Activated CD8-positive, alpha-beta memory T cell treated with anti-CD3 and anti-CD28 coated beads, Interleukin-2, amount 50 U/mL, for 24 hours (primary cell): ENCODE measurements around the gene RGS11.

ENCODE experiments used
- DNase-seq: peaks from one replicate; pipeline ENCODE4 v3.0.0-alpha.2; 2020; ENCODE audit errors: extremely low read depth

Gene RGS11

DNA sequence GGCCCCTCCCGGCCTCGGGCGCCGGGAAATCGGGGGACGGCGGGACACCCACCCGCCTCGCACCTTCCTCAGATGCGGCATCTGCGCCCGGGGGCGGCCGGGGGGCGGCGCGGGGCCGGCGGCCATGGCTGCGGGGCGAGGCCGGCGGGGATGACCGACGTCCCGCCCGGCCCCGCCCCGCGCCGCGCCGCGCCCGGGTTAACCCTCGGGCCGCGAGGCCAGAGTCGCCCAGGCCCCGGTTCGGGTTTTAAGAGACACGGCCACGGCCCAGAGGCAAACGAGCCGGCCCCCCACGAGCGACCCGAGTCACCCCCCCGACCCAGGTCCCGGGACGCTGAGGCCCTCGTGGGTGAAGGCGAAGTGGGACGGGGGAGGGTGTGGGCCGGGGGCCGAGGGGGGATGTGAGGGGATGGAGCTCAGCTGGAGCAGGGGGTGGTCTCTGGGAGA is at the start of gene RGS11:
Gene RGS11 (minus strand): TSS at position 159 of the 447 bp plus-strand sequence. CDS start 33 bp downstream, at position 126.
- DNase-seq, result no peak

DNA sequence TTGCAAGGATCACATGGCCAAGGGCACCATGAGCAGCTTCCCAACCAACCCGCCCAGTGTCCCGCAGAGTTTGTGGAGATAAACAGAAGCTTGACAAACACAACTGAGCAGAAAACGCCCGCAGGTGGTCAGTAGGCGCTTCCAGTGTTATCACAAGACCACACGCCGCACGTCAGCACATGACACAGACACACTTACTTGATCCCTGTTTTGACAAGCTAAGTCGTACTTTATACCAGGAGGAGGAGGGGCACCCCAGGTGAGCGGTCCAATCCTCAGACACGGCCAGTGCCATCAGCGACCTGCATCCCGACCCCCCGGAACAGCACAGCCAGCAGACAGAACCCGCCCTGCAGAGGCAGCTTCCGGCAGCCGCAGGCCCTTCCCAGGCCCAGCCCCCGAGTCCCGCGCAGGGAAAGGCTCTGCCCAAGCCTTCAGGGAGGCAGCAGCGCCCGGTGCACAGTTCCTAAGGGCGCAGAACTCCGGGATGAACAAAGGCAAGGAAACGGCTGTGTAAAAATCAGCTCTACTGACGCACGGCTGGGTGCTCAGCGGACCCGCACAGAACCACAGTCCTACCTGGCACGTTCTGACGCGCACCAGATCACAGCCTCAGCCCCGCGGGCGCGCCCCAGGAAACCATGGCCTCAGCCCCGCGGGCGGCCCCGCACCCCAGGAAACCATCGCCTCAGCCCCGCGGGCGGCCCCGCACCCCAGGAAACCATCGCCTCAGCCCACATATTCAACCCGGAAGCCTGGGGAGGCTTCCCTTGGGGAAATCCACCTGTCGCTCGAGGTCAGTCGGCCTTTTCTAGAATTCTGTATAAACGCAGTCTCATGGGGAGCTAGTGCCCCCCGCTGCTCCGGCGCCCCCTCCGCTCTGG is 48.9 kb upstream of the RGS11 start:
- no peak for DNase-seq

DNA sequence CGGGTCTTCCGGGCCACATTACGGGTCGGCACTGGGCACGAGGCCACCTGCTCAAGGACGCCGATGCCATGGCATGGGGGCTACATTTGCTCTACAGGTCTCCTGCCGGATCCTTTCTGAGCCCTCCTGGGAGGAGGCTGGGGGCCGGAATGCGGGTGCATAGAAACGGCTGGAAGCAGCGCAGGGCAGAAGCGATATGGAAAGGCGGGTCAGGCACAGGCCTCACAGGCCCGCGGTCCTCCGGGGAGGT is 48.4 kb upstream of the RGS11 start:
- no peak for DNase-seq

DNA sequence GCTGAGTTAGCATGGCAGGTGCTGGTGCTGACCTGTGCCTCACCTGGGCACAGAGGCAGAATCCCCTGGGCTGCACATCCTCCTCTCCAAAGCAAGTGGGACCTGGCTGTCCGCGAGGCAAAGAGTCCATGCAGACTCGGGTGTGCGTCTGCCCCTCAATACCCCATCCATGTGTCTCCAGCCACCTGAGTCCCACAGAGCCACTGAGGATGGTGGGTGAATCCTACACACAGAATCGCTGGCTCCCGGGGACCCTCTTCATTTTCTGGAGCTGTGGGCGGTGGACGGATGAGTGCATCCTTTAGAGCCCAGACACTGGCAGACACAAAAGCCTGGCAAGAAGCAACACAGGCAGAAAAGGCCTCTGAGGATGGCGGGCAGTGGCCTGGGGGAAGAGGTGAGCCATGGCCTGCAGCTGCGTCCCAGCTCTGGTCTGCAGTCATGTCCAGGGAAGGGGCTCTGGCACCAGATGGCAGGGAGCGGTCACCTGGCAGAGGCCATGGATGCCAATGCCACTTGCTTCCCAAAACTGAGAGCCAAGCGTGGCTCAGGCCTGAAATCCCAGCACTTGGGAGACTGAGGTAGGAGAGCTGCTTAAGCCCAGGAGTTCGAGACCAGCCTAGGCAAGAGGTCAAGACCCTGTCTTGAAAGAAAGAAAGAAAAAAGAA is 46.9 kb upstream of the RGS11 start:
- DNase-seq, result no peak

DNA sequence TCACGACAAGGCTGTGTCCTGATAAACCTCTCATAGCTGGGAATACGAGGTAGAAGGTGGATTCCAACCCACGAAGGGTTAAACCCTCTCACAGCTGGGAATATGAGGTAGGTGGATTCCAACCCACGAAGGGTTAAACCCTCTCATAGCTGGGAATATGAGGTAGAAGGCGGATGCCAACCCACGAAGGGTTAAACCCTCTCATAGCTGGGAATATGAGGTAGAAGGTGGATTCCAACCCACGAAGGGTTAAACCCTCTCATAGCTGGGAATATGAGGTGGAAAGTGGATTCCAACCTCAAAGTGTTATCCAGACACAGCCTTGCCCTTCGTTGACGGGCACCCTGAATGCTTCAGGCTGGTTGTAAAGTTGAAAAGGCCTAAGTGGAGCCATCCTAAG is 45.8 kb upstream of the RGS11 start:
- DNase-seq, result no peak

DNA sequence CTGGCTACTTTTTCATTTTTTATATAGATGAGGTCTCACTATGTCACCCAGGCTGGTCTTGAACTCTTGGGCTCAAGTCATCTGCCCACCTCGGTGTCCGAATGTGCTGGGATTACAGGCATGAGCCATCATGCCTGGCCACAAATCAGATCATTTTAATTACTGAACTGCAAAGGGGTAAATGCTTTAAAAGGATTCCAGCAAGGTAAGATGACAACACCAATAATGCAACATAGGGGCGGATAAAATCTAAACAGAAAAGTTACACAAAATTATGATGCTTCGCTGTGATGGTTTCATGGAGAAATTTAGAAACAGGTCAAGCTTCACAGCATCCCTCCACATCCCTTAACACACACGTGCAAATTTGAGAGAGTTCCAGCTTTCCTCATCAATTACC is 44.5 kb upstream of the RGS11 start:
- no peak for DNase-seq

DNA sequence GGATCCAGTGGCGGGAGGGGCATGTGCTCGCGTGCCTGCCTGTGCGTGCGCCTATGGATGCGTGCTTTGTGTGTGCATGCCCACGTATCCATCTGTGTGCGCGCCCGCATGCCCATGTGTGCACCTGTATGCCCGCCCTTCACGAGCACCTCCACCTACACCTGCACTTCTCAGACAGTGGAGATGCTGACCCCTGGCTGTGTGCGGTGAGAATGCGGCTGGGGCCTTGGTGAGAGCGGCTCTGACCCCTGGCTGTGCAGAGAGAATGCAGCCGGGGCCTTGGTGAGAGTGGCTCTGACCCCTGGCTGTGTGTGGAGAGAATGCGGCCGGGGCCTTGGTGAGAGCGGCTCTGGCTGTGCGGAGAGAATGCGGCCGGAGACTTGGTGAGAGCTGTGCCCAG is 42.9 kb upstream of the RGS11 start:
- DNase-seq, result no peak

DNA sequence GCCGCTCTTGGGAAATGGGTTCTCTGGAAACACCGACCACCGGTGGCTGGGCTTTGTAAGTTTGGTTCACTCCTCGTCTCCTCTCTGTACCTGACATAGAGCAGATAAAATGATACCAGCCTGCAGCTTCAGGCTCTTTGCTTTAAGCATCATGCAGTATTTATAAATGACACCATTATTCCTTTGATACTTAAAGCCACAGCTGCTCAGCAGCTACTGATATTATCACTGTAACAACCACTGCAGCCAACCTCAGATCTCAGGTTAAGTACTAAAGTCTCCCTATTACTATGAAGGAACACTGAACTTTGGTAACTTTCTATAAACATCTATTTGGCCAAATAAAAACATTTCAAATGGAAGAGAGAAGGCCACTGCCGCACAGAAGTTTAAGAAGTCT is 41.8 kb upstream of the RGS11 start:
- DNase-seq, result no peak

DNA sequence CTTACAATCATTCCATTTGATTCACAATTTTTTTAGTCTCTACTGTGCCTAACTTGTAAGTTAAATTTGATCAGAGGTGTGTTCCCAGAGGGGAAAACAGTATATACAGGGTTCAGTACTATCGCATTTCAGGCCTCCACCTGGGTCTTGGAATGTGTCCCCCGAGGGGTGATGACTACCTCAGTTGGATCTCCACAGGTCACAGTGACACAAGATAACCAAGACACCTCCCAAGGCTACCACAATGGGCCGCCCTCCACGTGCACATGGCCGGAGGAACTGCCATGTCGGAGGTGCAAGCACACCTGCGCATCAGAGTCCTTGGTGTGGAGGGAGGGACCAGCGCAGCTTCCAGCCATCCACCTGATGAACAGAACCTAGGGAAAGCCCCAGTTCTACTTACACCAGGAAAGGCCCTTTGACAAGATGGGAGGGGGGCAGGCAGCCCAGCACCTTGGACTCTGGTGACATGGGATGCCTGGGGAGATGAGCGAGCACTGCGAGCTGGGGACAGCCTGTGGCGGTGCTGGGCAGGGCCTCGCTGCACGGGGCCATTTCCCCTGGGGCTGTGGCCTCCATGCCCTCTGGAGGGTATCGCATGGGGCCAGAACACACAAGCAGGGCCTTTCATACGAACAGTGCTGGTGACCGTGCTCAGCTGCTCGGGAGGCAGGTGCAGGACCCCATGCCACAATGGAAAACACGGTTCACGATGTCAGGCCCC is 41.2 kb upstream of the RGS11 start:
- DNase-seq, result no peak

DNA sequence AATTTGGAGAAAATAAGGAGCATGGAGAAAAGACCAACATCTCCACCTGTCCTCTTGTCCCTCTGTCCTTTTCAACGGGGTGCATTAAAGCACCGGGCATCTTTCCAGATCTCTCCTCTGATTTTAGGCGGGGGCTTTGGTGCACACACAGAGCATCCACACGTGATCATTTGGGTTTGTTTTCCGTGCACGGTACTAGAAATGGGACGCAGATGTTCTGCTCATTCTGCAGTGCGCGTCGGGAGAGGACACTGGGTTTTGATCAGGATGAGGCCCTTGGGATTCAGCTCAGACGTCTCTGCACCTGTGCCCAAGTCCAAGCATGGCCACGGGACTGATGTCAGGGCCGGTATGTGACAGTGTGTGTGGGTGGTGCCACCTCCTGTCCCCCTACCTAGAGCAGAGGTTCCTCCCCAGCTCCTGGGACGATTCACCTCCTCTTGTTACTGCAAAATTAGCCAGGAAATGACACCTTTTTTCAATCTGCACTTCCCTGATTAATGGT is 39.1 kb upstream of the RGS11 start:
- no peak for DNase-seq

DNA sequence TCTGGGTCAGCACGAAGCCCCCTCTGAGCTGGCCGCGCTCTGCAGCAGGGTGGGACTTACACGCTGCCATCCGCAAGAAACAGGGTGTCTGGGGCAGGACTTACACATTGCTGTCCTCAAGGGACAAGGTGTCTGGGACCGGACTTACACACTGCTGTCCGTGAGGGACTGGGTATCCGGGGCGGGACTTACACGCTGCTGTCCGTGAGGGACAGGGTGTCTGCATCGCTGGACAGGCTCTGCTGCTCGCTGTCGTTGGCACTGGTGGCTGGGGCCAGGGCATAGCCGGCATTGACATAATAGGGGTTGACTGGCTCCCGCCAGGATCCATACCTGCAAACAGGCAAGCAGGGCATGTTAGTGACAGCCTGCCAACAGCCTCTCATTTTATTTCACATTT is 38.6 kb upstream of the RGS11 start:
- DNase-seq, result no peak

DNA sequence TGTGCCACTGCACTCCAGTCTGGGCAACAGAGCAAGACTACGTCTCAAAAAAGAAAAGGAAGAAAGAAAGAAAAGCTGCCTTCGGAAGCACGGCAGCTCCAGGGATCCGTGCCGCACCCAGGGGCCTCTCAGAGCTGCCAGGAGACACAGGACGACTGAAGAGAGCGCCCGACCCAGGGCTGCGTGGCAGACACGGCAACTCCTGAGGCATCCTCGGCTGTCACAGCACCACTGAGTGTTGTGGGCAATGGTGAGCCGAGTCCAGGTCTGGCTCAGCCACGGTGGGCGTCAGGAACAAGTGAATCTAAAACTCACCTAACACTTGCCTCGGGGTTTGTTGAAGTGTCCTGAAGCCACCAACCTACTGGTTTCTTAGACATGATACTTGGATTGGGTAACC is 36.0 kb upstream of the RGS11 start:
- no peak for DNase-seq

DNA sequence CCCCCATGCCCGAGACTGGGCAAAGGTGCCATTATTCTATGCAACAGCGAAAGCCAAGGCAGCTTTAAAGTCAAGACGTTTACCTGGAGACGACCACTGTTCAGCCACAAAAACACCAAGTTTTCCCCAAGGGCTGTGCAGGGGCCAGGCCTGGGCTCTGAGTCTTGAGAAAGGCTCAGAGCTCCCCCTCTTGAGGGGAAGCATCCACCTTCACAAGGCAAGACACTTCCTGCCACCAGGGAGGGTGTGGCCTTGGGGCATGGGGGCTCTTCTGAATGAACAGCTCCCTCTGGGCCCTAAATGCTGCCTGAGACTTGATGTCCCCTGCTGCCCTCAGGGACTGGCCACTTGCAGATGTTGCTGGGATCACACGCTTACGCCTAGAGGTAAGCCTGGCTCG is 33.7 kb upstream of the RGS11 start:
- DNase-seq, result no peak

DNA sequence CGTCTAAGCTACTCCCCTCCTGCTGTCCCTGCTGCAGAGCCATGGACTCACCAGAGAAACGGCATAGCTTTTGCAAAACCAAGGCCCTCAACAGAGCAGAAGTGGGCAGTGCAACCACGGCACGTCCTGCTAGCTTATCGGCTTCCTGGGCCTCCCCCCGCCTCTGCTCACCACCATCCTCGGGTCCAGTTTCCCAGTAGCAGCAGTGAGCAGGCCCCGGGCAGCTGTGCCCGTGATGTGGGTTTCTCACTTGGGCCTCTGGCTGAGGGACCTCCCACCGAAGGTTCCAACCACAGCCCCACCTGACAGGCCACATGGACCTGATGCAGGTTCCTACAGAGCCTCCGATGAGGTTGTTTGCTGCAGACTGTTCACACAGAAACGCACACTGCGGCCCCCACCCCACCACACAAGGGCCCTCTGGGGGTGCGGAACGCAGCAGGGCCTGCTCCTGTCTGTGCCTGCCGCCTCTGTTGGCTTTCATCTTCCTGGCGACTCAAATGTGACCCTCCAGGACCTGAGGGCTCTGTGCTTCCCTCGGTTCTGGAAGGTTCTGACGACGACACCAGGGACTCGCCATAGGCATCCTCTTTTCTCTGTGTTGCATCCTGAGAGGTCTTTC is 32.1 kb upstream of the RGS11 start:
- DNase-seq, result no peak

DNA sequence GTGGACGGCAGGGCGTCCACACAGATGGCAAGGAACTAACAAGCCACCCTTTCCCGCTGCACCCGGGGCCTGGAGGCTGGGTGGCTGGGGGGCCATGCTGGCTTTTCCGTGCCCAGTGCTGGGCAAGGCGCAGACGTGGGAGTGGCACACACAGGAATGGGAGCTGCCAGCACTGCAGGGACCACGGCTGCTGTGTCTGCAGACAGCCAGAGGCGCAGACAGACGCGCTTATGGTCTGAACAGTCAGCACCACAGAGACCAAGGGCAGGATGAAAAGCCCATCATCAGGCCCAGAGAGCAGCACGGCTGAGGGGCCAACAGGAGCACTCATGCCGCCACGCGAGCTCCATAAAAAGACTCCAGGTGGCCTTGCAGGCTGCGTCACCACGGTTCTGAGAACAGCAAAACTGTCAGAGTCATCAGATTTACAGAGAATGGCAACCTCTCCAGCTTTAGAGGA is 31.2 kb upstream of the RGS11 start:
- no peak for DNase-seq

DNA sequence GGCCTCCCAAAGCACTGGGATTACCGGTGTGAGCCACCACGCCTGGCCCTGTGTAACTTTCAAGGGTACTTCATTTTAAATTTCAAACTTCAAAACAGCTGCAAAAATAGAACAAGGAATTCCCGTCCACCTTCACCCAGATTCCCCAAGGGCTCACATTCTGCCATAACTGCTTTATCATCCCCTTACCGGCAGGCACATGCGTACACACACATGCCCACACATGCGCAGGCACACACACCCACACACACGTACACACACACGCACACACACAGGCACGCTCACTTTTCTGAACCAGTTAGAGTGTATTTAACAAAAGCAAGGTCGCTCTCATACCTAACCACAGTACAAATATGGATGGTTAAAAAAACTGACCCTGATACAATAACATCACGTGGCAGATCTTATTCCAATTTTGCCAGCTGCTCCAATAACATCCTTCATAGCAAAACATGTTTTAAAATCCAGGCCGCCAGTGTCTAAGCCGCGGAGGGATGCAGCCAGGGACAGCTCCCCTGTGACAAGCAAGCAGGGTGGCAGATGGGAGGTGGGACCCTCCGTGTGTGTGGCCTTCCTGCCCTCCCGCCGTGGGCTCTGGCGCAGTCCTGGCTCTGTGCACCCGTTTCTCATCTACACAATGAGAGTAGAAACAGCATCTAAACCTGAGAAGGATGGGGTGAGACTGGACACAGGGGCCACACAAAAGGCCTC is 30.3 kb upstream of the RGS11 start:
- DNase-seq, result no peak

DNA sequence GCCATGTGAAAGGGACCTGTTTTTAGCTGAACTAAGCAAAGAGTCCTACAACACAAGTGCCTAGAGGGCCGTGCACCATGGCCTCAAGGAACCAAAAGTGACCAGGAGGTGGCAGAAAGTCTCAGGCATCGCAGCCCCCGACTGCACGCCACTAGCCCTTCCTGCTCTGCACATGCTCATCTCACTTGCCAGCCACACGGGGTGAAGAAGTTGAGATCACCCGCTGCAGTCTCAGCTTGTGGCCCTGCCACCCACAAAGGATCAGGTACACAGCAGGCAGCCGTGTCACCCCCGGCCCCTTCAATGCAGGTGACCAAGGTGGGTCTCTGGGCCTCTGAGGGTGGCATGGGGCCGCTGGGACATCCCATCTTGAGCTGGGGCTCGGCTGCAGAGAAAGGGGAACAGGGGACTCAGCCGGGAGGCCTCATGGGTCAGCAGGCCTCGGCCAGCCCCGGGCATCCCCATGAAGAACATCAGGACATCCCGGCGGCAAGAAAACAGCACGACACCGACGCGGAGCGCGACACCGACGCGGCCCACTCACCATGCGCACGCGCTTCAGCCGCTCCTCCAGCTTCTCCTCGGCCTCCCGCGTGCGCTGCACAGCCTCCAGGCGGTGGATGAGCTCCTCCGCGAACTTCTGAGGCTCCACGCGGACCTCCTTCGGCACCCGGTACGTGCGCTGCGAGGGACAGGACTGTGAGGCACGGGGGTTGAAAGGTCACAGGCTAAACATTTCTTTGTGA is 28.2 kb upstream of the RGS11 start:
- DNase-seq, result no peak

DNA sequence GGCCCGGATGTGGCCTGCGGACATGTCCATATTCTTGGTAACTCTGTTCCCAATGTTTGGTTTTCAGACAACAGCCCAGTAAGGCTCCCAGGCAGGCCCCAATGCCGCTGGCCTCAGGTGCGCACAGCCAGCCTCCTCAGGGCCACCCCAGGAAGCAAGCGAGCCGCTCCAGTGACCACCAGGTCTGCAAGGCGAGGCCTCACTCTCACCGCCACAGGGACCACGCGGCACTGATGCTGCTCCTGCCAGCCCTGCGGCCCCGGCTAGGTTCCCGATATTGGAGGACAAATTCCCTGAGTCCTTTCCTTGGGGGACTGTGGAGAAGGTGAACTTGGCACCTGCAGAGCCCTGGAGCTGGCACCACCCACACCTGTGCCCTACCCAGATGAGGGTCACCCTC is 26.2 kb upstream of the RGS11 start:
- no peak for DNase-seq

DNA sequence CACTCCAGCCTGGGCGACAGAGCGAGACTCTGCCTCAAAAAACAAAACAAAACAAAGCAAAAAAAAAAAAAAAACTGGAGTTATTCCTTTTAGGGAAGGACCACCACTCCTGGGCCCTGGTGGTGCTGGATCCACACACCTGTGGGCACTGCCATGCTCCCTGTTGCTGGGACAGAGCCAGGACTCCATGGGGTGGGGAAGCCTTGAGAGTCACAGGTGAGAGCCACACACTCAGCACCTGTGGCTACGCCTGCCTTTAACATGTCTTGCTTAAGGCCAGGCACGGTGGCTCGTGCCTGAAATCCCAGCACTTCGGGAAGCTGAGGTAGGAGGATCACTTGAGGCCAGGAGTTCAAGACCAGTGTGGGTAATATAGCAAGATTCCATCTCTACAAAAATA is 25.5 kb upstream of the RGS11 start:
- DNase-seq, result no peak

DNA sequence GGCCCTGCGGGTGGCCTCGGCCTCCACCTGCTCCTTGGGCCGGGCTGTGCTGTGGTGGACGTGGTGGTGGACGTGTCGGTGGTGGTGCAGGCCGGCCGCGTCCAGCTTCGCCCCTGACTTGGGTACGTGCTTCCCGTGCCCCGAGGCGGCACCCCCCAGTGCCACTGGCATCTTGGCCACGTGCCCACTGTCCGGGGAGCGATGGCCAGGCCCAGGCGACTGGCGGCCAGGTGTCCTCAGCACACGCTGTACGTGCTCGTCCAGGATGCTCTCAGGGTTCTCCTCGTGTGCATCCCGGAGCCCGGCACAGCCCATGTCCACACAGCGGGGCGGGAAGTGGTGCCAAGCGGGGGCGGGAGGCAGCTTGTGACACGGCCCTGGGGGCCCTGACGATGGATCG is 22.1 kb upstream of the RGS11 start:
- no peak for DNase-seq
